Lower leg skin (tissue), 3 donors: ENCODE data around the gene AGMO.

ENCODE experiments used
- CTCF ChIP-seq, 3 donors: fragments of 450-650 bp; IDR thresholded peaks; one replicate each; pipeline ENCODE4 v1.5.1; 2016; ENCODE audit warnings: antibody characterized with exemption in 3 of 3, mild to moderate bottlenecking in 3 of 3, moderate library complexity in 2 of 3
- POLR2A ChIP-seq, 2 donors: fragments of 450-650 bp; IDR thresholded peaks; one replicate each; pipeline ENCODE4 v1.6.1; 2016 to 2017; ENCODE audit warnings: antibody characterized with exemption in 2 of 2, mild to moderate bottlenecking in 1 of 2, moderate library complexity in 1 of 2

- TF ChIP-seq CTCF (IDR thresholded peaks at IDR 0.05): no peak
- TF ChIP-seq POLR2A (IDR thresholded peaks at IDR 0.05): no peak
These were observed 270.1 kb downstream of the AGMO start for GRCh38 chr7:15291699-15292098.
